Ovary (tissue), 3 donors: ENCODE results near the gene ITSN1.

Experiments used
- POLR2A ChIP-seq: fragments of 450-650 bp; IDR thresholded peaks from one replicate; pipeline ENCODE4 v1.6.1; 2017; ENCODE audit warnings: antibody characterized with exemption, mild to moderate bottlenecking, moderate library complexity
- TF ChIP-seq, protein P1 (sequence below), 3 donors: fragments of 450-650 bp in 2 of 3; fragments of 200-600 bp in 1 of 3; IDR thresholded peaks; one replicate each; pipeline versions ENCODE4 v1.5.1 to v1.8.0; 2016 to 2022; ENCODE audit warnings: antibody characterized with exemption in 3 of 3, mild to moderate bottlenecking in 1 of 3
- donor health status: DM: no; HTN: no; CAD: no.

DNA sequence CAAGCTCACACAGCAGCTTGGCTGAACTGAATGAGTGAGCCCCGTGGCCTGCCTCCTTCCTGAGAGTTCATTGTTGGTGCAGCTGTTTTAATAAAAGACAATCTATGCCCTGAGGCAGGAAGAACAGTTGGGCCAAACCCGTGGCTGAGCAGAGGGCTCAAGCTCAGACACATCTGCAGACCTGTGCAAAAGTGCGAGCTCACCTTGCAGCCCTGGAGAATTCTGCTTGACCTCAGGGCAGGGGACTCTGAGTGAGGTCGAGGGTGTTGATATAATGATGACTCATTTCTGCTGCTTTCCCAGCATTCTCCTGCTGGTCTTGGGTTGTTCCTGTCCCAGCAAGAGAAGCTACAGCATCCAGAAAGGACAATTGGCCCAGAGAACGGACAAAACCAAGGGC lies 212.3 kb downstream of the ITSN1 start:
- TF ChIP-seq, protein P1, sequence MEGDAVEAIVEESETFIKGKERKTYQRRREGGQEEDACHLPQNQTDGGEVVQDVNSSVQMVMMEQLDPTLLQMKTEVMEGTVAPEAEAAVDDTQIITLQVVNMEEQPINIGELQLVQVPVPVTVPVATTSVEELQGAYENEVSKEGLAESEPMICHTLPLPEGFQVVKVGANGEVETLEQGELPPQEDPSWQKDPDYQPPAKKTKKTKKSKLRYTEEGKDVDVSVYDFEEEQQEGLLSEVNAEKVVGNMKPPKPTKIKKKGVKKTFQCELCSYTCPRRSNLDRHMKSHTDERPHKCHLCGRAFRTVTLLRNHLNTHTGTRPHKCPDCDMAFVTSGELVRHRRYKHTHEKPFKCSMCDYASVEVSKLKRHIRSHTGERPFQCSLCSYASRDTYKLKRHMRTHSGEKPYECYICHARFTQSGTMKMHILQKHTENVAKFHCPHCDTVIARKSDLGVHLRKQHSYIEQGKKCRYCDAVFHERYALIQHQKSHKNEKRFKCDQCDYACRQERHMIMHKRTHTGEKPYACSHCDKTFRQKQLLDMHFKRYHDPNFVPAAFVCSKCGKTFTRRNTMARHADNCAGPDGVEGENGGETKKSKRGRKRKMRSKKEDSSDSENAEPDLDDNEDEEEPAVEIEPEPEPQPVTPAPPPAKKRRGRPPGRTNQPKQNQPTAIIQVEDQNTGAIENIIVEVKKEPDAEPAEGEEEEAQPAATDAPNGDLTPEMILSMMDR (IDR thresholded peaks at IDR 0.05): no peak
- TF ChIP-seq POLR2A: no peak
